GM21786 (cell line): Measurements from ENCODE around the gene HOXC11.

Experiments
- ATAC-seq: cut with Tn5 transposase; IDR thresholded peaks from one replicate; pipeline ENCODE4 v1.9.1; 2021; ENCODE audit not compliant: unreplicated experiment

Gene HOXC11

DNA sequence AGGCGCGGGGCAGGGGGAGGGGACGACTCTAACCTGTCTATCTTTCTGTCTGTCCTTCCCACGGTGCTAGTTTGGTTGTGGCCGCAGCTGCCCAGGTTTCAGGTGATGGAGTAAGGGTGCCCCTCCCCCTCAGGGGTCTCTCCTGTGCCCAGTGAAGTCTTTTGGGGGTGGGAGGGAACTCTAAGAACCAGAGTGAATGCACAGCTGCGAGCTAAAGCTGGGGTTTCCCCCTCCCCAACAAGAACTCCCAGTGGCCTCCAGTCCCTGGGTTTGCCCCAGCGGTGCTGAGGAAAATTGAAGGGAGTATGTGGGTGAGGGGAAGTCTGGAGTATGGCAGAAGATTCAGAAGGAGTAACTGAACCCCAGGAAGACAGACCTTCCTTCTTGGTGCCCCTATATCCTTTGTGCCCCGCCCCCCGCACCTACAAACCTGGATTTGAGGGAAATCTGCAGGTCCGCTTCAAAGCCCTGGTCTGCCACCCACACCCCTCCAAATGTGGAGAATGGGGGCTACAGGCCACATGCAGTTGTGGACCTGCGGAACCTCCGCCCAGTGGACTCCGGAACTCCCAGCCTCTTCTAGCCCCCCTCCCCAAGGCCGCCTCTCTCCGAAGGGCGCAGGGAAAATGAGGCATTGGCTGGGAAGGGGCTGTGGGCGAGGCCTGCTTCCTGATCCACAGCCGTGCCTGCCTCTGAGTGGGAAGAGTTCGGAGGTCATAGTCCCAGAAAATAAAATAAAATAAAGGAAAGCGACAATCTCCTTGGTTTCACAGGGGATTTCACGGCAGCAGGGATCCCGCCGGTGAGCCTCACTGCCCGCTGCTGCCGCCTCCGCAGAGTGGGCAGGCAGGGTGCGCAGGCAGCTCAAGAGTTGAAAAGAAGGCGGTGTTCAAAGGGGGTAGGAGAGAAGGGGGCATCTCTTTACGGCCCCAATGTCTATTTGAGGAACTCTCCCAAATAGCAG, 23.6 kb downstream of the HOXC11 start:
- ATAC-seq: no peak

DNA sequence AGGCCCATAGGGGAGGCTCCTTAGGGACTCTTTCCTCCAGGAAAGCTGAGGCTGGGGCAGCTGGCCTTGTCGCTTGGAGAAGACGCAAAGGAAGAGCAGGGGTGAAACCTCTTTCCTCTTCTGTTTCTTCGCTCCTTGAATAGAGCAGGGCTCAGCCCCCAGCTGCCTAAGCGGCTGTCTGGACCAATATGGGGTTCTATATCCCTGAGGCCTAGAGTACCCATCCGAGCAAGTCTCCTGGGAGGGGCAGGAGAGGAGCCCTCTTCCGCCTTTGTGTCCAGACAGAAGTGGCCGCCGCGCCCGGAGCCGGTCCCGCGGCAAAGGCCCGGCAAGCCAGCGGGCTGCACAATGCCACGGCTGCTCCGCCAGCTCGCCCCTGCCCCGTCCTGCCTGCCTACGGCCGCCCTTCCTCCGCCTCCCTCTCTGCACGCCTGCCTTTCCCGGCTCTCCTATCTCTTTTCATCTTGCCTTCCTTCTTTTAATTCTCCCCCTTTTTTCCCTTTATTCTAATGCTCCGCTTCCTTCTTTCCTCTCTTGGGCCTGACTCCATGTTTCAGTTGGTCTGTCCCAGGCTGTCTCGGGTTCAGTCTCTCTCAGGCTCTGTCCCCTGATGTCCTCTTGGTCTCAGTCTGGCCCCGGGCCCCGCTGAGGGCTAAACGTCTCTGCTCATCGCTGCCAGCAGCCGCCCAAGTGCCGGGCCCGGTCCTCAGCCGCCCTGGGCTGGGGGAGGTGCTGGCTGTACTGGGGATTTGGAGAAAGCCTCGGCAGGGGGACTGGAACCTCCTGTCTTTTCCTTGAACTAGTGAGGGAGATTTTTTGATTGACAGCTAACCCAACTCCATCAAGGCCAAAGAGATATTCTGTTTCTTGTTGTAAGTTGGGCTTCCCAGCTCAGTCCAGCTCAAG, 24.5 kb downstream of the HOXC11 start:
- no peak for ATAC-seq

- ATAC-seq: no peak
These were observed 25.4 kb downstream of the HOXC11 start for GRCh38 chr12:53998110-53998899.

GRCh38 chr12:53998900-53999236, 25.9 kb downstream of the HOXC11 start:
- ATAC-seq: no peak

DNA sequence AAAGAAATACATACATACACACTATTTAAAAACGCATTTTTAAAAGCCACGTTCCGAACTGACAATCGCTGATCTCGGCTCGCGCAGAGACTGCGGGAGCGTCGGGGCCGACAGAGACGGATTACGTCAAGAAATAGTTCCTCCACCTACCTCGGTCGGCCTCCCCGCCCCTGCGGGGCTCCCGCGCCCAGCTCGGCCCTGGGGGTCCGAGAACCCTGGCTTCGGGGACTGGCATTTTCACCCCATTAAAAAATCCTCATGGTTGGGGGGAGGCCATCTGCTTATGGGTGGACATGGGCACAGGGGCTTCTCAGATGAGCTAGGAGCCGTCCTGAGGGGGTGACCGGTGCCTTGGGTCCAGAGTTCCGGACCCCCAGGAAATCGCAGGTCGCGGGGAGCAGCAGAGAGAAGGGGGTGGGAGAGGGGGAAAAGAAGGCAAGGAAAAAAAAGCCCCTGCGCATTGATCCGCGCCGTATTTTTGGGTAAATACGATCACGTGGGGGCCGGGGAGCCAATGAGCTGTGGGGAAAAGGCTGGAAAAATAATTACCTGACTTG, 26.7 kb downstream of the HOXC11 start:
- no peak for ATAC-seq

GRCh38 chr12:54000116-54001114, 27.5 kb downstream of the HOXC11 start, which contains the start of gene HOXC9:
Gene HOXC9 (plus strand): TSS chr12:54000161. CDS start chr12:54000189, 28 bp downstream.
- ATAC-seq: no peak

- no peak for ATAC-seq
These were observed 28.6 kb downstream of the HOXC11 start for GRCh38 chr12:54001283-54002187.

DNA sequence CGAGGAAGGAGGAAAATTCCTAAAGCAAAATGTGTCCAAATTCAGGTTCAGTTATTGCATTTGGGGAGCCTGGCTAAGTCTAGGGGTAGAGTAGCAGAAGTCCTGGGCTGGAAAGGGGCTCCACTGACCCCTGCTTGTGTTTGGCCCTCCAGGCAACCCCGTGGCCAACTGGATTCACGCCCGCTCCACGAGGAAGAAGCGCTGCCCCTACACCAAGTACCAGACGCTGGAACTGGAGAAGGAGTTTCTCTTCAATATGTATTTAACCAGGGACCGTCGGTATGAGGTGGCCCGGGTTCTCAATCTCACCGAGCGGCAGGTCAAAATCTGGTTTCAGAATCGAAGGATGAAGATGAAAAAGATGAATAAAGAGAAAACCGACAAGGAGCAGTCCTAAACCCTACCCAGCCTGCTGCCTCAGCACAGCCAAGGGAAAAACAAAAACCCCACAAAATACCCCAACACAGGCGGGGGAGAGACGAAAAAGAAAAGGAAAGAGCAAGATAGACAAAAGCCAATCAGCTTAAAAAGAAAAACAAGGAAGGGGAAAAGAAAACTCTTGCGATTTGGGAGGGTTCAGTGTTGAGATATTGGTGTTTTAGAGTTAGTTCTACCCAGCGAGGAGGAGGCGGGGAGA, 29.5 kb downstream of the HOXC11 start:
- ATAC-seq: no peak

DNA sequence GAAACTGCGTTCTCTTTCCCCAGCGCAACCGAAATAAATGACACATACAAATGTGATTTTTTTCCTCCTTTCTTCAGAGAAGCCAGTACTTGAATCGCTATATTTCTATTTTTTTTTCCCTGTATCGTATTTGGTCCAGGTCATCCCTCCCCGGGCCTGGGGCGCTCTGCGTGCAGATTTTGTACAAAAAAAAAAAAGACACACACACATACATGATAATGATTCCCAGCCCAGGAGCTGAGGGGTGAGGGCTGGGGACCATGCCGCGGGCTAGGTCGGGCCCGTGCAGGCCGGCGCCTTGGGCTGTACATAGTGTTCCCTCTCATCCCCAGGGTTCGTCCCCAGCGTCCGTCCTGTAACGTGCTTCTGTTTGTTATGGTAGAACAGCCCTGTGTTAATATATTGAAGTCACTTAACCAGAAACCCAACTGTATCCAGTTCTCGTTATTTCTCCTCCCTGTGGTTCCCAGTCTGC, 30.0 kb downstream of the HOXC11 start:
- no peak for ATAC-seq

DNA sequence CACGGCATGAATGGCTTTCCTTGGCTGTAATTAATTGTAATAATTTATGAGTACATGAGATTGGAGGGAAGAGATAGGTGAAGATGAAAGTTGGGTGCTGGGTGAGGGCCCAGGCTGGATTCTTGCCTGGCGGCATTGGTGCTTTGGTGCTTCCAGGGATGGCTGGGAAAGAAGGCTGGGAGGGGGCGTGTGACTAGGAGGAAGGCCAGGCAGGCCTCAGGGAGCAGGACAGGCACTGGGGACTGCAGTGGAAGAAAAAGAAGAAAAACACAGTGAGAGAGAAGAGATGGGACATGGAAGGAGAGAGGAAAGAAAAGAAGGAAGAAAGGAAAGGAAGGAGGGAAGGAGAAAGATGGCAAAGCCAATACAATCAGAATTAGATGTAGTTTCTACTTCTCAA, 30.7 kb downstream of the HOXC11 start:
- no peak for ATAC-seq

GRCh38 chr12:54004063-54004840, 31.3 kb downstream of the HOXC11 start:
- ATAC-seq: no peak

- no peak for ATAC-seq
These were observed 32.1 kb downstream of the HOXC11 start for GRCh38 chr12:54004841-54005530.

DNA sequence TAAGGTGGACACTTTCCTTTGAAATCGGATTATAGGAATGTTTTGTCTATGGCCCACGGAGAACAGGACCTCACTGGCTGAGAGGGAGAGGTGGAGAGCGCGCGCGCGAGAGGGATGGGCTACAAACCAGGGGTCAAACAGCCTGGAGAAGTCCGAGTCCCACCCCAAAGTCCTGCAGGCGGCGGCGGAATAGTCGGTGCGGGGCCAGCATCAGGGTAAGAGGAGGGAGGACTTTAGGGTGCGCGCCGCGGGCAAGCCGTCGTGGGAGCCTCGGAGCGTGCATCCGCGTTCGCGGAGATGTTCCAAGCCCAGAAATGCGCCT, 32.6 kb downstream of the HOXC11 start:
- ATAC-seq: no peak

GRCh38 chr12:54005853-54006558, 33.1 kb downstream of the HOXC11 start:
- ATAC-seq: peak; percentile 74

- no peak for ATAC-seq
These were observed 33.8 kb downstream of the HOXC11 start for GRCh38 chr12:54006559-54007220.
